Gastroesophageal sphincter (tissue), 2 donors: ENCODE results near the gene ING1.

Experiments used
- POLR2A ChIP-seq, 2 donors: fragments of 450-650 bp; IDR thresholded peaks; one replicate each; pipeline ENCODE4 v1.6.1; 2017; ENCODE audit warnings: antibody characterized with exemption in 2 of 2, mild to moderate bottlenecking in 2 of 2, moderate library complexity in 1 of 2
- POLR2AphosphoS5 ChIP-seq: sonication (generic); formaldehyde crosslinking; IDR thresholded peaks from one replicate; pipeline ENCODE4 v1.6.1; 2017; ENCODE audit warnings: antibody characterized with exemption

DNA sequence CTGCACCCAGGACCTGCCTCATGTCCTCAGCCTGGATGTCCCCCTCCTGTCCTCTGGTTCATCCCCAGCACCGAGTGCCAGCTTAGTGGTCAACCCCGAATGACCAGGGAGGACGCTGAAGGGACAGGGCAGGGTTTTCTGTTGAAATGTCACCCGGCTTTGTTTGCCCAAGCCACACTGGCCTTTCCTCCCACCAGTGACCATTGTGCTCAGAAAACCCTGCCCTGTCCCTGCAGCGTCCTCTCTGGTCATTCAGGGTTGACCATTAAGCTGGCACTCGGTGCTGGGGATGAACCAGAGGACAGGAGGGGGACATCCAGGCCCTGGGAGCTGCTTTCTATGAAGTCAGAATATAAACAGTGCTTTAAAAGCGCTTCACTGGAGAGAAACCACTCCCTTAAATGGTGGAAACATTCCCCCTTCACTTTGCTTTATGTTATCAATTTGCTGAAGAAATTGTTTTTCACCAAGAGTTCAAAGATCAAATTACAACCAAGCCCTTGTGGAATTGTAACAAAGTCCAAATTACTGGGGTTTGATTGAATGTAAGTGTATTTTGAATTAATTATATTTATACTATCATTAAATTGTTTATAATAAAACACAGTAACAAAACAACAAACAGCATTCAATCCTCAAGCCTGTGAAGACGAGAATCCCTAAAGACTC lies 29.0 kb upstream of the ING1 start:
- TF ChIP-seq POLR2A (IDR thresholded peaks at IDR 0.05) (no peak), POLR2AphosphoS5 (no peak)
